Epithelial cell of alveolus of lung (primary cell): ENCODE data around the gene CDHR5. TPM values are rescaled to one million over a fixed set of nuclear protein-coding genes. Genes with fewer than 3 reads are reported as not detected.

Experiments used
- total RNA-seq: library from RNA; depleted of rRNA; stranded (reverse); fragments of >200 nt; gene quantifications from 2 replicates; pipeline ENCODE4 v1.2.1, GENCODE V29; 2015

The CDHR5 gene, protein sequence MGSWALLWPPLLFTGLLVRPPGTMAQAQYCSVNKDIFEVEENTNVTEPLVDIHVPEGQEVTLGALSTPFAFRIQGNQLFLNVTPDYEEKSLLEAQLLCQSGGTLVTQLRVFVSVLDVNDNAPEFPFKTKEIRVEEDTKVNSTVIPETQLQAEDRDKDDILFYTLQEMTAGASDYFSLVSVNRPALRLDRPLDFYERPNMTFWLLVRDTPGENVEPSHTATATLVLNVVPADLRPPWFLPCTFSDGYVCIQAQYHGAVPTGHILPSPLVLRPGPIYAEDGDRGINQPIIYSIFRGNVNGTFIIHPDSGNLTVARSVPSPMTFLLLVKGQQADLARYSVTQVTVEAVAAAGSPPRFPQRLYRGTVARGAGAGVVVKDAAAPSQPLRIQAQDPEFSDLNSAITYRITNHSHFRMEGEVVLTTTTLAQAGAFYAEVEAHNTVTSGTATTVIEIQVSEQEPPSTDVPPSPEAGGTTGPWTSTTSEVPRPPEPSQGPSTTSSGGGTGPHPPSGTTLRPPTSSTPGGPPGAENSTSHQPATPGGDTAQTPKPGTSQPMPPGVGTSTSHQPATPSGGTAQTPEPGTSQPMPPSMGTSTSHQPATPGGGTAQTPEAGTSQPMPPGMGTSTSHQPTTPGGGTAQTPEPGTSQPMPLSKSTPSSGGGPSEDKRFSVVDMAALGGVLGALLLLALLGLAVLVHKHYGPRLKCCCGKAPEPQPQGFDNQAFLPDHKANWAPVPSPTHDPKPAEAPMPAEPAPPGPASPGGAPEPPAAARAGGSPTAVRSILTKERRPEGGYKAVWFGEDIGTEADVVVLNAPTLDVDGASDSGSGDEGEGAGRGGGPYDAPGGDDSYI
- 0.26 TPM in 1 of 2 replicates, not detected in the other for total RNA-seq

DNA sequence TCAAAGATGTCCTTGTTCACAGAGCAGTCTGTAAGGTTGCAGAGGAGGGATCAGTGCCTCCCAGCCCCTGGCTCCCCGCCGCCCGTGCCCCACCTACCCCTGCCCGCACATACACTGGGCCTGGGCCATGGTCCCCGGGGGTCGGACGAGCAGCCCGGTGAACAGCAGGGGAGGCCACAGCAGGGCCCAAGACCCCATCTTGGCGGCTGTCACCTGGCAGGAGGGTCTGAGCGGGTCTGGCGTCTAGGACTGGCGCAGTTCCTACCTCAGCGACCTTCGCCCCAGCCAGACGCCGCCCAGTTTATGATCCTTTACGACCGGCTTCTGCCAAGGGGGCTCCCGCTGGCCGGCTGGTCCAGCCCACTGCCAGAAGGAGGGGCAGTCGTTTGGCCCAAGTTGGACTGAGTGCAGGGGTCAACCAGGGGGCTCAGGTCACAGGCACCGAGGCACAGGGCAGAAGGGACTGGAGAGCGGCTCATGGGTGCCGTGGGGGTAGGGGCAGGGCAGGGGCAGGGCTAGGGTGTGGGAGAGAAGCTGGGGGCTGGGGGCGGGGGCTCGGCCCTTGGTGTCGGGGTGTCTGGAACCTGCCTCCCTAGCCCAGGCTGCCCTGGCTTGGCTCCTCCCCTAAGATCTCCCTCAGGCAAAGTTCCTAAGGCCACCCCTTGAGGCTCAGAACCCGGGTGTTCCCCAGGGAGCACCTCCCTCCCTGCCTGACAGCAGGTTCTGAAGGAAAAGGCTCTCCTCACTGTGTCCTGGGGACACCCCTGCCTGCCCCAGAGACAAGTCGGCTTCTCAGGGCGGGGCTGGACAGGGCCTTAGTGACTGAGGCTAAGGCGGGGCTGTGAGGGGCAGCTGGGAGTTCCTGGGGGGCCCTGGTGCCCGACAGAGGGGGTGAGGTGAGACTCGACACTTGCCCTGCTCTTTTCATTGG is at the start of gene CDHR5:
CDHR5 (minus strand) TSS at position 251 of the 931 bp plus-strand sequence; CDS start at position 198, 53 bp downstream.

DNA sequence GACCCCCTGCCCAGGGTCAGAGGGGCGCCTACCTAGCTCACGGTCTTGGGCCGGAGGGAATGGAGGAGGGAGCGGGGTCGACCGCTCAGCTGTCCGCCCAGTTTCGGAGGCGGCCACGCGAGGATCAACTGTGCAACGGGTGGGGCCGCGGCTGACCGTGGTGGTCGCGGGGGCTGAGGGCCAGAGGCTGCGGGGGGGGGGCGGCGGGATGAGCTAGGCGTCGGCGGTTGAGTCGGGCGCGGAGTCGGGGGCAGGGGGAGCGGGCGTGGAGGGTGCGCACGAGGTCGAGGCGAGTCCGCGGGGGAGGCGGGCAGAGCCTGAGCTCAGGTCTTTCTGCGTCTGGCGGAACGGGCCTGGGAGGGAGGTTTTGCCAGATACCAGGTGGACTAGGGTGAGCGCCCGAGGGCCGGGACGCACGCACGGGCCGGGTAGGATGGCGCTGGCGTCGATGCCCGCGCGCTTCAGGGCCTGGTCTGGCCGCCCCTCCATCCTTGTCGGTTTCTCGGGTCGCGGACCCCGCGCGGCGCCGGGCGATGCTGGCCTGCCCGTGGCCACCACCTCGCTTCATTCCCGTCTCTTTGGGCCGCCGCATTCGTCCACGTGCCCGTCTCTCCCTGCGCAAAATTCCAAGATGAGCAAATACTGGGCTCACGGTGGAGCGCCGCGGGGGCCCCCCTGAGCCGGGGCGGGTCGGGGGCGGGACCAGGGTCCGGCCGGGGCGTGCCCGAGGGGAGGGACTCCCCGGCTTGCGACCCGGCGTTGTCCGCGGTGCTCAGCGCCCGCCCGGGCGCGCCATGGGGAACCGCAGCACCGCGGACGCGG is 12.0 kb upstream of the CDHR5 start, which contains the start of gene DRD4:
DRD4 (plus strand) TSS at position 759 of the 822 bp plus-strand sequence; CDS start at position 795, 36 bp downstream.

DNA sequence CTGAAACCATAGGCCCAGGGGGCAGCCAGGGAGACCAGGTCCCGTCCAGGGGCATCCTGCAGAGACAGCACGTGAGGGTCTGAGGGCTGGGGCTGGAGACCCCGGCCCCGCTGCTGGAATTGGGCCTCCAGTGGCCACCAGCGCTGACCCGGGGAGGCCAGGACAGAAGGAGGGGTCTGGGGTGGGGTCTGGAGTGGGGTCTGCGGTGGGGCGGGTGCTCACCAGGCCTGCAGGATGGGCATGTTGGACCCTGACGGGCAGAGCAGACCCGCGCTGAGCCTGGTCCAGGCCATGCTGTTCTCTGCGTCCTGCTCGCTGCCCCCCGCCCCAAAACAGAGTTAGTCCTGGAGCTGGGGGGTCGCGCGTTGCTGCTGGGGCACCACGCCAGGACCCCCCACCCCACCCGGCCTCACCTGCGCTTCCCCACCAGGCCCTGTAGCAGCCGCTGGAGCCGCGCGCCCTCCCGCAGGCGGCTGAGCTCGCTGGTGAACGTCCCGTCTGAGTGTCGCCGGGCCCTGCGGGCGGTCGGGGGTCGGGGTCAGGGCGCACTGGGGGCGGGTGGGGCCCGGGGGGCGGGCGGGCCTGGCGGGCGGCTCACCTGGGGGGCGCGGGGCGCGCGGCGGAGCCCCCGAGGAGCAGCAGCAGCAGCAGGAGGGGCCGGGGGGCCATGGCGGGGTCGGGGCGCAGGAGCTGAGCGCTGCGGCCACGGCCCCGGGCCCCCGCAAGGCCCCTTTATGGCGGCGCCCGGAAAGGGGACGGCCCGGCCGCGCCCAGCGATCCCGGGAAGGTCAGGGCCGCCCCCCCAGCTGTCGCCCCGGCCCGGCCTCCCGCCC is 1.9 kb upstream of the CDHR5 start, which contains the start of gene SCT:
SCT (minus strand) TSS at position 707 of the 833 bp plus-strand sequence; CDS start at position 669, 38 bp downstream.

DNA sequence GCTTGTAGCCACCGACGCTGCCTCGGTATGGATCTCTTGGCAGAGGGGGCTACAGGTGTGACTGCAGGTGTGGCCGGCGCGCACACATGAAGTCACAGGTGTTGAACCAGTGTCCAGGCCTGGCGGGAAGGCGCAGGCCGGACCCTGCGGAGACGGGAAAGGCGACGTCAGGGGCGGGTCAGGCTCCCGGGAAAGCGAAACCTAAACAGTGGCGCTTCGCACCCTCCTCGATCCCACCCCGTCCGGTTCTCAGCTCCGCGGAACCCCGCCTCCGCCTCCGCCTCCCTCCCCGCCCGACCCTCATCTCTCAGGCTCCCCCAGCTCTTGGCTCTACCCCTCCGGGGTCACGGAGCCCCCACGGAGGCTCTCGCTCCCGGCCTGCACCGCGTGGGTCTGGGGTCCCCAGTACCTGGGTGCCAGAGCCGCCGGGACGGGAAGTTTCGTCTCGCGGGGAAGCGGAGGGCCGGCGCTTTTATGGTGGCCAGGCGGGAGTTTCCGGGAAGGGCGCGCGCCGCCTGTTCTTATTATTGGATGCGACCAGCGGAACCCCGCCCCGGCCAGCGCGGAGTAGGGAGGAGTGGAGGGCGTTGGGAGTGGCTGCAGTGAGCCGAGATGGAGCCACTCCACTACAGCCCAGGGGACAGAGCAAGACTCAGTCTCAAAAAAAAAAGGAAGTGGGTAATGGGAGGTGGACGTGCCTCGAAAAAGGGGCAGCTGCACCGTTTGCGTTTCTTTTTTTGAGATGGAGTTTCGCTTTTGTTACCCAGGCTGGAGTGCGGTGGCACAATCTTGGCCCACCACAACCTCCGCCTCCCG is 9.0 kb downstream of the CDHR5 start, which contains the start of gene IRF7:
IRF7 (minus strand) TSS at position 447 of the 816 bp plus-strand sequence. CDS start 586 bp downstream, outside the sequence.

DNA sequence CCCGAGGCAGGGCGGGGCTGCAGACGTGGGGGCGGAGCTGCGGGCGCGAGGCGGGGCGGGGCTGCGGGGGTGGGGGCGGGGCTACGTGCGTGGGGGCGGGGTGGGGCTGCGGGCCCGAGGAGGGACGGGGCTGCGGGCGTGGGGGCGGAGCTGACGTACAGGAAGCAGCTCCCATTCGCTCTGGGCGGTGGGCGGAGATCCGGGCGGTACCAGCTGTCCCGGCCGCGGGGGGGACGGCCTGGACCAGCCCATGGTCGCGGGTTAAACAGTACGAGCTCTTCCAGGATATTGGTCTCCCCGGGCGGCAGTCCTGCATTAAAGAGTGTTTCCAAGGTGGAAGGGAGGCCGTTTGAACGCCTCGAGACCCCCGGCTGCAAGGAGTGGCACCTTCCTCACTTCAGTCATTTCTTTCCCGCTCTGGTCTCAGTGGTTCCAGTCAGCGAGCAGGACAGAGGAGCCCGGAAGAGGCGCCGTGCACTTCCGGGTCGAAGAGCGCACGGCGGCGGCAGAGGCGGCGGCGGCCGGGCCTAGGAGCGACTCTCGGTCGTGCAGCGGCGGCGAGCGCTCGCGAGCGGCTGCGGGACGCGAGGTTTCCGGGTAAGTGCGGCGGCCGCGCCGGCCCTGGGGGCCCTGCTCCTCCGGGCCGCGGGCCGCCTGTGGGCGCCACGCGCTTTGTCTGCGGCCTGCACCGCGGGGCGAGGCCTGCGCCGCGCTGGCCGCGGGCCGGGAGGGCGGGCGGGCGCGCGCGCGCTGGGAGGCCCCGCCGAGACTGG is 48.6 kb downstream of the CDHR5 start, which contains the start of gene PHRF1:
PHRF1 (plus strand) TSS at position 475 of the 773 bp plus-strand sequence. CDS start 5,043 bp downstream, outside the sequence.

Other genes with a start within 250 kb of the CDHR5 start
- gene PKP3, start 230.7 kb downstream of the CDHR5 start, total RNA-seq = 1.7 and 5.2 TPM in 2 replicates
- gene SIGIRR, start 210.0 kb downstream of the CDHR5 start, total RNA-seq = 22.4 and 41.8 TPM in 2 replicates
- gene ANO9, start 182.9 kb downstream of the CDHR5 start, total RNA-seq = 0.39 TPM in 1 of 2 replicates, not detected in the other
- gene PTDSS2, start 174.7 kb downstream of the CDHR5 start, total RNA-seq = 38.4 and 60.8 TPM in 2 replicates
- gene RNH1, start 117.7 kb downstream of the CDHR5 start, total RNA-seq = 211 and 362 TPM in 2 replicates
- 52.8 and 80.4 TPM in 2 replicates for gene HRAS, start 89.4 kb downstream of the CDHR5 start, total RNA-seq
- gene LRRC56, start 87.4 kb downstream of the CDHR5 start, total RNA-seq = 0.26 and 2.6 TPM in 2 replicates
- 0.39 and 1.2 TPM in 2 replicates for gene LMNTD2, start 64.2 kb downstream of the CDHR5 start, total RNA-seq
- 6.8 and 8.1 TPM in 2 replicates for gene RASSF7, start 64.0 kb downstream of the CDHR5 start, total RNA-seq
- 17.1 and 30.9 TPM in 2 replicates for gene PHRF1, start 48.5 kb downstream of the CDHR5 start, total RNA-seq
- gene IRF7, start 9.0 kb downstream of the CDHR5 start, total RNA-seq = 13.3 and 28.1 TPM in 2 replicates
- not detected in 2 replicates for gene SCT, start 2.2 kb upstream of the CDHR5 start, total RNA-seq
- not detected in 2 replicates for gene DRD4, start 12.3 kb upstream of the CDHR5 start, total RNA-seq
- gene DEAF1, start 70.3 kb upstream of the CDHR5 start, total RNA-seq = 21.5 and 33.3 TPM in 2 replicates
- gene TMEM80, start 70.9 kb upstream of the CDHR5 start, total RNA-seq = 12.5 and 63.3 TPM in 2 replicates
- gene EPS8L2, start 81.3 kb upstream of the CDHR5 start, total RNA-seq = 17.9 and 20.8 TPM in 2 replicates
- gene TALDO1, start 122.5 kb upstream of the CDHR5 start, total RNA-seq = 172 and 222 TPM in 2 replicates
- gene GATD1, start 152.5 kb upstream of the CDHR5 start, total RNA-seq = 15.1 and 24.4 TPM in 2 replicates
- gene CEND1, start 165.1 kb upstream of the CDHR5 start, total RNA-seq = 2.2 and 3.8 TPM in 2 replicates
- gene SLC25A22, start 173.3 kb upstream of the CDHR5 start, total RNA-seq = 9.7 and 14.5 TPM in 2 replicates
- 13.7 and 27.5 TPM in 2 replicates for gene PIDD1, start 180.3 kb upstream of the CDHR5 start, total RNA-seq
- gene RPLP2, start 185.0 kb upstream of the CDHR5 start, total RNA-seq = 326 and 769 TPM in 2 replicates
- gene PNPLA2, start 194.0 kb upstream of the CDHR5 start, total RNA-seq = 16.7 and 39.5 TPM in 2 replicates
- 1.2 and 1.8 TPM in 2 replicates for gene CRACR2B, start 203.0 kb upstream of the CDHR5 start, total RNA-seq
- gene CD151, start 208.0 kb upstream of the CDHR5 start, total RNA-seq = 224 and 544 TPM in 2 replicates
- 72.8 and 124 TPM in 2 replicates for gene POLR2L, start 217.6 kb upstream of the CDHR5 start, total RNA-seq
- gene TSPAN4, start 217.9 kb upstream of the CDHR5 start, total RNA-seq = 170 and 176 TPM in 2 replicates